Hepatocyte (in vitro differentiated cells): Measurements from ENCODE around the gene ANKRD7. TPM values are rescaled to one million over a fixed set of nuclear protein-coding genes. Genes with fewer than 3 reads are reported as not detected.

ENCODE experiments used
- DNase-seq: peaks from one replicate; pipeline ENCODE4 v3.0.0-alpha.2; 2016; ENCODE audit warnings: low spot score
- H2AFZ ChIP-seq: fragments of 200-600 bp; sonication (generic); 2 replicates; pipeline ENCODE4 v1.6.0; 2016; ENCODE audit warnings: antibody characterized with exemption, mild to moderate bottlenecking
- H3K27ac ChIP-seq: fragments of 200-600 bp; sonication (generic); 2 replicates; pipeline ENCODE4 v1.5.1; 2016; ENCODE audit warnings: mild to moderate bottlenecking
- H3K27me3 ChIP-seq: fragments of 200-600 bp; sonication (generic); 2 replicates; pipeline ENCODE4 v1.6.1; 2016
- H3K36me3 ChIP-seq: fragments of 200-600 bp; sonication (generic); replicated peaks from 2 replicates; pipeline ENCODE4 v1.5.1; 2016; ENCODE audit warnings: low read depth; ENCODE audit not compliant: insufficient read depth
- H3K4me1 ChIP-seq: fragments of 200-600 bp; sonication (generic); 2 replicates; pipeline ENCODE4 v1.5.1; 2016; ENCODE audit warnings: mild to moderate bottlenecking, moderate library complexity; ENCODE audit not compliant: insufficient read depth
- H3K4me2 ChIP-seq: fragments of 200-600 bp; sonication (generic); 2 replicates; pipeline ENCODE4 v1.6.0; 2016
- H3K4me3 ChIP-seq: fragments of 200-600 bp; sonication (generic); 2 replicates; pipeline ENCODE4 v1.5.1; 2016; ENCODE audit warnings: mild to moderate bottlenecking
- H3K79me2 ChIP-seq: fragments of 200-600 bp; sonication (generic); 2 replicates; pipeline ENCODE4 v1.6.0; 2017; ENCODE audit warnings: mild to moderate bottlenecking
- H3K9me2 ChIP-seq: fragments of 200-600 bp; sonication (generic); replicated peaks from 2 replicates; pipeline ENCODE4 v1.6.0; 2017; ENCODE audit warnings: mild to moderate bottlenecking; ENCODE audit not compliant: insufficient read depth
- H3K9me3 ChIP-seq: fragments of 200-600 bp; sonication (generic); 2 replicates; pipeline ENCODE4 v1.5.1; 2016; ENCODE audit warnings: low read depth, mild to moderate bottlenecking
- H4K20me1 ChIP-seq: fragments of 200-600 bp; sonication (generic); 2 replicates; pipeline ENCODE4 v1.6.0; 2016; ENCODE audit warnings: mild to moderate bottlenecking; ENCODE audit not compliant: insufficient read depth, poor library complexity, severe bottlenecking
- EZH2 ChIP-seq: fragments of 200-600 bp; sonication (generic); IDR thresholded peaks from 2 replicates; pipeline ENCODE4 v1.6.1; 2016; ENCODE audit warnings: antibody characterized with exemption, mild to moderate bottlenecking, borderline replicate concordance
- EZH2phosphoT487 ChIP-seq: fragments of 200-600 bp; sonication (generic); IDR thresholded peaks from one replicate; pipeline ENCODE4 v1.6.1; 2018; ENCODE audit warnings: antibody characterized with exemption, mild to moderate bottlenecking, low read depth, moderate library complexity; ENCODE audit not compliant: unreplicated experiment, severe bottlenecking
- WGBS: methylation state at CpG from one replicate; pipeline ENCODE4 v1.1.6; 2016; ENCODE audit warnings: low lambda C conversion rate; ENCODE audit errors: missing lambda C conversion rate; 5-methylcytosine and 5-hydroxymethylcytosine counted together
- polyA plus RNA-seq: library from polyadenylated mRNA; unstranded; fragments of >200 nt; fragmentation: Nextera tagmentation; extraction: Ambion mirVana; gene quantifications from 2 replicates; pipeline ENCODE4 v1.2.1, GENCODE V29; 2016
- total RNA-seq: library from RNA; depleted of rRNA; stranded (reverse); fragments of >200 nt; gene quantifications from 2 replicates; pipeline ENCODE4 v1.2.3, GENCODE V29; 2014
- TF ChIP-seq, protein P1 (sequence below): fragments of 200-600 bp; sonication (generic); IDR thresholded peaks from 2 replicates; pipeline ENCODE4 v1.5.1; 2016; ENCODE audit warnings: antibody characterized with exemption, mild to moderate bottlenecking; ENCODE audit not compliant: poor library complexity

ANKRD7 gene
- total RNA-seq (0.10 TPM in 1 of 2 replicates, not detected in the other), polyA plus RNA-seq (0.34 TPM in 1 of 2 replicates, not detected in the other)

- Histone ChIP-seq H3K4me3 (no peak within 1 kb of the TSS), H3K79me2 (no peaks in the 10 kb centered on the region), H3K27ac (no peak within 1 kb of the TSS), H3K4me1 (no peaks in the 10 kb centered on the region), H3K9me3 (no peaks in the 10 kb centered on the region), H3K27me3 (no peaks in the 10 kb centered on the region), H3K36me3 (no peaks in the 10 kb centered on the region), H3K9me2 (no peaks in the 10 kb centered on the region), H3K4me2 (no peak within 1 kb of the TSS), H2AFZ (no peak within 1 kb of the TSS), H4K20me1 (no peaks in the 10 kb centered on the region)
- TF ChIP-seq EZH2 (no peak), EZH2phosphoT487 (no peak)
- TF ChIP-seq, protein P1, sequence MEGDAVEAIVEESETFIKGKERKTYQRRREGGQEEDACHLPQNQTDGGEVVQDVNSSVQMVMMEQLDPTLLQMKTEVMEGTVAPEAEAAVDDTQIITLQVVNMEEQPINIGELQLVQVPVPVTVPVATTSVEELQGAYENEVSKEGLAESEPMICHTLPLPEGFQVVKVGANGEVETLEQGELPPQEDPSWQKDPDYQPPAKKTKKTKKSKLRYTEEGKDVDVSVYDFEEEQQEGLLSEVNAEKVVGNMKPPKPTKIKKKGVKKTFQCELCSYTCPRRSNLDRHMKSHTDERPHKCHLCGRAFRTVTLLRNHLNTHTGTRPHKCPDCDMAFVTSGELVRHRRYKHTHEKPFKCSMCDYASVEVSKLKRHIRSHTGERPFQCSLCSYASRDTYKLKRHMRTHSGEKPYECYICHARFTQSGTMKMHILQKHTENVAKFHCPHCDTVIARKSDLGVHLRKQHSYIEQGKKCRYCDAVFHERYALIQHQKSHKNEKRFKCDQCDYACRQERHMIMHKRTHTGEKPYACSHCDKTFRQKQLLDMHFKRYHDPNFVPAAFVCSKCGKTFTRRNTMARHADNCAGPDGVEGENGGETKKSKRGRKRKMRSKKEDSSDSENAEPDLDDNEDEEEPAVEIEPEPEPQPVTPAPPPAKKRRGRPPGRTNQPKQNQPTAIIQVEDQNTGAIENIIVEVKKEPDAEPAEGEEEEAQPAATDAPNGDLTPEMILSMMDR = no peak
- WGBS = 94% methylated on average over 18 of the region's 18 CpGs
- DNase-seq = no peak
These were observed at the start of gene ANKRD7 for GRCh38 chr7:118224521-118224920. Gene ANKRD7 (plus strand): TSS chr7:118224704. CDS start chr7:118224831, 127 bp downstream.

GRCh38 chr7:118175740-118176139 lies 48.8 kb upstream of the ANKRD7 start:
- Histone ChIP-seq H3K36me3 (no peaks in the 10 kb centered on the region), H3K27me3 (no peaks in the 10 kb centered on the region), H4K20me1 (no peaks in the 10 kb centered on the region), H3K4me2 (no peak overlapping the region), H3K27ac (no peak overlapping the region), H2AFZ (no peak overlapping the region), H3K4me3 (no peak overlapping the region), H3K9me3 (no peaks in the 10 kb centered on the region), H3K9me2 (no peaks in the 10 kb centered on the region), H3K4me1 (no peaks in the 10 kb centered on the region), H3K79me2 (no peaks in the 10 kb centered on the region)
- TF ChIP-seq EZH2phosphoT487 (no peak), EZH2 (no peak)
- TF ChIP-seq, protein P1 = no peak
- no peak for DNase-seq
- WGBS = 78% methylated on average over 2 of the region's 2 CpGs

DNA sequence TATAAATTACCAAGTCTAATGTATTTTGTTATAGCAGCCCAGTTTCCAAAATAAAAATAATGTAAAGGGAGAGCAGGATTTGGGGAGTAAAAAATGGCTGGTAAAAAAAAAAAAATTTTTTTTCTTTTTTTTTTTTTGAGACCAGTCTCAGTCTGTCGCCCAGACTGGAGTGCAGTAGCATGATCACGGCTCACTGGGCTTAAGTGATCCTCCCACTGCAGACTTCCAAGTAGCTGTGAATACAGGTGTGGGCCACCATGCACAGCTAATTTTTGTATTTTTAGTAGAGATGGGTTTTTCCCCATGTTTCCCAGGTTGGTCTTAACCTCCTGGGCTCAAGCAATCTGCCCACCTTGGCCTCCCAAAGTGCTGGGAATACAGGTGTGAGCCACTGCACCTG lies 45.3 kb upstream of the ANKRD7 start:
- DNase-seq = no peak
- Histone ChIP-seq H3K9me3 (no peaks in the 10 kb centered on the region), H3K4me1 (peaks cover 5% of the 10 kb centered on the region), H3K4me3 (no peak overlapping the region), H3K9me2 (no peaks in the 10 kb centered on the region), H3K79me2 (no peaks in the 10 kb centered on the region), H3K27me3 (no peaks in the 10 kb centered on the region), H3K27ac (no peak overlapping the region), H4K20me1 (no peaks in the 10 kb centered on the region), H2AFZ (no peak overlapping the region), H3K4me2 (no peak overlapping the region), H3K36me3 (no peaks in the 10 kb centered on the region)
- TF ChIP-seq EZH2phosphoT487 (no peak), EZH2 (no peak)
- TF ChIP-seq, protein P1 = no peak
- 94% methylated on average over 2 of the region's 2 CpGs for WGBS
